HG03342 (cell line): ENCODE measurements around the gene GJB5.
"Not testable (repeated sequence)": the region's sequence is repeated elsewhere in the genome, so short reads cannot be mapped to it uniquely, and the experiment has no call there.

Experiments used
- ATAC-seq: cut with Tn5 transposase; IDR thresholded peaks from one replicate; pipeline ENCODE4 v1.9.1; 2021; ENCODE audit warnings: mild to moderate bottlenecking, moderate library complexity; ENCODE audit not compliant: unreplicated experiment

GJB5 gene

DNA sequence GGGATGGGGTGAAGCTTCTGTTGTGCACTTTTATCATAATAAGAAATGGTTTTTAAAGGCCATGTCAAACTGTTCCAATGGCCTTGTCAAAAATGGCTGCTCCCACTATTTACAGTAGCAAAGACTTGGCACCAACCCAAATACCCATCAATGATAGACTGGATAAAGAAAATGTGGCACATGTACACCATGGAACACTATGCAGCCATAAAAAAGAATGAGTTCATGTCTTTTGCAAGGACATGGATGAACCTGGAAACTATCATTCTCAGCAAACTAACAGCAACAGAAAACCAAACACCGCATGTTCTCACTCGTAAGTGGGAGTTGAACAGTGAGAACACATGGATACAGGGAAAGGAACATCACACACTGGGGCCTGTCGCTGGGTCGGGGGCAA lies 18.3 kb downstream of the GJB5 start:
- ATAC-seq: not testable (repeated sequence)

DNA sequence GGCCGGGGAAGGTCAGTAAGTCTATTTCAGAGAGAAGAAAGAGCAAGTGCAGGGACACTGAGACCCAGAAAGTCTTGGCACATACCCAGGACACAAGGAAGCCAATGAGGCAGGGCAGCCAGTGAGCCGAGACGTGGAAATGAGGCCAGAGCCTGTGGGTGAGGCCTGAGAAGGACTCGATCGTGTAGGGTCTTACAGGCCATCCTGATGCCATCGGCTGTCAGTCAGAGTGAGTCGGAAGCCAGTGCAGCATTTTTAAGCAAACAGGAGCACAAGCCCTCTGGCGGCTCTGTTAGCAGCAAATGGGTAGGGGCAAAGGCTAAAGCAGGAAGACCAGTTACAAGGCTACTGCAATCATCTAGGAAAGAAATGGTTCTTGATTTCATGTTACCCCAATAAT lies 20.1 kb downstream of the GJB5 start:
- no peak for ATAC-seq

DNA sequence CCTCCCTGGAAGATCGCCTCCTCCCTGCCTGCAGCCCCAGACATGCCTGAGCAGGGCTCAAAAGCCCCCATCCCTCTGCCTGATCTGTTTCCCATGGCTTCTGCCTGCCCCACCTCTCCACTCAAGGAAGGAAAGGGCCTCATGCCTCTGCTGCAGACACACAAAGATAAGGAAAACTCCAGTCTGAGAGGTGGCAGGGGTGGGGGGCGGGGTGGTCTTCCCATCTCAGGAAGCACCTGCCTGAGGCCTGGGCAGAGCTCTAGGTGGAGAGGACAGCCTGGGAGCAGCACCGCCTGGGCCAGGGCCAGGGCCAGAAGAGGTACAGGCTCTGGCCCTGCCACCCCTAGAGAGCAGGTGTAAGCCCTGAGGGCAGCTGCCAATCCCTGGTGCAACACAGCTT lies 22.1 kb downstream of the GJB5 start:
- ATAC-seq: no peak

DNA sequence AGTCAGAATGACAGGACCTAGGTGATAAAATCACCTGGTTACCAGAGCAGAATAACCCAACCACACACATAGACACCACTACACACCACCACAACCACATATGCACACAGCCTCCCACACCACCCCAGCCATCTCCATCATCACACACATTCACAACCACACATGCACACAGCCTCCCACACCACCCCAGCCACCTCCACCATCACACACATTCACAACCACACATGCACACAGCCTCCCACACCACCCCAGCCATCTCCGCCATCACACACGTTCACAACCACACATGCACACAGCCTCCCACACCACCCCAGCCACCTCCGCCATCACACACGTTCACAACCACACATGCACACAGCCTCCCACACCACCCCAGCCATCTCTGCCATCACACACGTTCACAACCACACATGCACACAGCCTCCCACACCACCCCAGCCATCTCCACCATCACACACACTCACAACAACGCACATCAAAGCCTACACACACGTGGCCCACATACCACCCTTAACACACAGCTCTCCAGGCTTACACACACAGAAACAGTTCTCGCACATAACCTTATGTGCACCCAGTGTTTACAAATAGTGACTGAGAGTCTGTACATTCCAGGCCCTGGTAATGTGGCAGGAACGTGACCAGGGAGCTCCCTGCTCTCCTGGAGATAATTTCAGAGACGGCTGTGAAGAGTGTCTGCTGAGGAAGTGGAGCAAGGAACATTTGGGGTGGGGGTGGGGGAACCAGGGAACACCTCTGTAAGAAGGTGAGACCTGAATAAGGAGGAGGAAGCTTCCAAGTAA lies 22.9 kb downstream of the GJB5 start:
- no peak for ATAC-seq

DNA sequence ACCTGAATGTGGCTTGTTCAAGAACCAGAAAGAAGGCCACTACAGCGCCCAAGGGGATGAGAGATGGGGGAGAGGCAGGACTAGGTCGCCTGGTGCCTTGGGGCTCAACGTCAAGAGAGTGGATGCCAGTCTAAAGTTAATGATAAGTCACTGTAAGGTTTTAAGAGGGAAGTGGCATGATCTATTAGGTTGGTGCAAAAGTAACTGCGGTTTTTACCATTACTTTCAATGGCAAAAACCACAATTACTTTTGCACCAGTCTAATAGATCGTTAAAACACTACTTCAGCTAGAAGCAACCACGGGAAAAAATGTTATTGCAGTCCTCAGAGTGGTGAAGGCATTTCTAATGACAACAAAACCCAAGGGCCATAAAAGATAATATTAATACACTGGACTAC lies 23.5 kb downstream of the GJB5 start:
- no peak for ATAC-seq

DNA sequence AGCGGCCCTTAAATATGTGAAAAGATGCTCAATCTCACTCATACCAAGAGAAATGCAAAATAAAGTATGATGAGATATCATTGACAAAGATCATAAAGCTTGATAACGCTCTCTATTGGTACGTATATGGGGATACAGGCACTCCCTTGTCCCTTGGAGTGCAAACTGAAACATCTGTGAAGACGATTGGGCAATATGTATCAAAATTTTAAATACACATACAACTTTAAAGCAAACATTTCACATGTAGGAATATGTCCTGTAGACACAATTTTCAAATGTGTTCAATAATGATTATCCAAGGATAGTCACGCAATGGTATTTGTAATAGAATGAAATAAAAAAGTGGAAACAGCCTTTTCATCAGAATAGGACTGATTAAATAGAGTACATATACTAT lies 24.2 kb downstream of the GJB5 start:
- no peak for ATAC-seq

DNA sequence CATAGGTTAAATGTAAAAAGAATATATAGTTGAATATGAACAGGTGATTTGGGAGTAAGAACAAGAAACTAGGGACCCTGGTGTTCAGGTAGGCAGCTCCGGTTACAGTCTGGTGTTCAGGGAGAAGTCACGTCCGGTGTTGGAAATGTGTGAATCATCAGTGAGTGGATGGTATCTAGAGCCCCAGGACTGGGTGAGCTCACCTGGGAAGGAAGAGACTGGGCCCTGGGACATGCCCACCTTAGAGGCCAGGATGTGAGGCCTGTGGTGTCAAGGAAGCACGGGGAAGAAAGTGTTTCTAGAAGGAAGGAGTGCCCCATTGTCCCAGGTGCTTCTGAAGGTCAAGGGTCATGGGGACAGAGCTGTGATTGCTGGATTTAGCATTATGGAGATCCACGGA lies 24.7 kb downstream of the GJB5 start:
- no peak for ATAC-seq

DNA sequence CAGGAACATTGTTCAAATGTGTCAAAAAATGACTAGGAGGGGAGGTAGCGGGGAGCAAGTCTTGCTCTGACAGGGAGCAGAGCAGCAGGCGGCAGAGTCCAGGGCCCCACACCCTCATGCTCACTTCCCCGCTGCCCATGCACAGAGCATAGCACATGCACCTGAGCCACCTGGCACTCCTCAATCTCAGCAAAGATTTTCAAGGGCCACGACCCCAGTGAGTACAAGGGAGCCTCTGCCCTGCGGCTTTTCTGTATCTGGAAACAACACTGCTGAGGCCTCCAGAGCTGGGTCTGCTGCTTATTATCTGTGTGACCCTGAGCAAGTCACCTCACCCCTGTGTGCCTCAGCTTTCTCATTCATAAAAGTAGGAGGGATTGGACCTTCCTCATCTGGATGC lies 25.1 kb downstream of the GJB5 start:
- ATAC-seq: no peak

DNA sequence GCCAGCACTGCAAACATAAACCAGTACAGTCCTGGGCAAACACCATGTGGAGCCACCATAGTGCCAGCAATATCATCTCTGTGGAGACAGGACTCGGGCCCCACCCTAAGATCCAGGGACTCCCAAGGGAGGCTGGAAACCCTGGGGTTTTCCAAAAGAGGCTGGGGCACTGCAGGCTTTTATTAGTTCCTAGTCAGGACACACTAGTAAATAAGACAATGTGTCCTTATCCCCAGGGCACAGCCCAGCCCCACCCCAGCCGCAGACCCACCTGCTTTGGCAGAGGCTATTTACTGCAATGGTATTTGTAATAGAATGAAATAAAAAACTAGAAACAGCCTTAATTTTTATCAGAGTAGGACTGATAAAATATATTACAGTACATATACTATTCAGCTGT lies 25.7 kb downstream of the GJB5 start:
- ATAC-seq: no peak

DNA sequence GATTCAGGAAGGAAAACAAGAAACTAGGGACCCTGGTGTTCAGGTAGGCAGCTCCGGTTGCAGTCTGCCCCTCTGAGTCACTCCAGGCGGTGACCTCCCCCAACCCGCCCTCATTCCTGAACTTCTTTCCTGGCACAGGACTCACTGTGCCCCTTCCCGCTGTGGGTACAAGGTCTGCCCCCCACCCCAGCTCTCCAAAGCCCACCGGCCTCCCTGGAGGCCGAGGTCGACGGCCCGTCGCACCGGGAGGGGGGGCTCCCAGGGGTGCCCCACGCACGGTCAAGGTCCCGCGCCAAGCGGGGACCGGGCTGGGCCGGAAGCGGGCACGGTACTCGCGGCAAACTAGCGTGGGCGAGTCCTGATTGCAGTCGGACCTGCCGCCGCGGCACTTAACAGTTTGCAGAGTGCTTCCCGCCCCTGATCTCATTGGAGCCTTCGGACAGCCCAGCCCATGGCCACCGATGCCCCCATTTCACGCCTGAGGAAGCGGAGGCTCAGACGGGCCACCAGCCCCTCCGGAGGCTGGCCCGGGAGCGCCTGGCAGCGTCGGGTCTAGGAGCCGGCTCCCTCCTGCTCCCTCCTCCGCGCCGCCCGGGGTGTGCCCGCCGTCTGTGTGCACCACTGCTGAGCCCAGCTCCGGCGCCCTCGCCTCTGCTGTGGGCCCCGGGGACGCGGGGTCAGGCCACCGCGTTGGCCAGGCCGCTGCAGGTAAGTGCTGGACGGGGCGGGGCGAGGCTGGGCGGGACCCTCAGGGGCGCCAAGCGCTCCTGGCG lies 26.4 kb downstream of the GJB5 start, which contains the start of gene GJB3:
GJB3 (plus strand) TSS at position 144 of the 773 bp plus-strand sequence. CDS start 3,549 bp downstream, outside the sequence.
- no peak for ATAC-seq

DNA sequence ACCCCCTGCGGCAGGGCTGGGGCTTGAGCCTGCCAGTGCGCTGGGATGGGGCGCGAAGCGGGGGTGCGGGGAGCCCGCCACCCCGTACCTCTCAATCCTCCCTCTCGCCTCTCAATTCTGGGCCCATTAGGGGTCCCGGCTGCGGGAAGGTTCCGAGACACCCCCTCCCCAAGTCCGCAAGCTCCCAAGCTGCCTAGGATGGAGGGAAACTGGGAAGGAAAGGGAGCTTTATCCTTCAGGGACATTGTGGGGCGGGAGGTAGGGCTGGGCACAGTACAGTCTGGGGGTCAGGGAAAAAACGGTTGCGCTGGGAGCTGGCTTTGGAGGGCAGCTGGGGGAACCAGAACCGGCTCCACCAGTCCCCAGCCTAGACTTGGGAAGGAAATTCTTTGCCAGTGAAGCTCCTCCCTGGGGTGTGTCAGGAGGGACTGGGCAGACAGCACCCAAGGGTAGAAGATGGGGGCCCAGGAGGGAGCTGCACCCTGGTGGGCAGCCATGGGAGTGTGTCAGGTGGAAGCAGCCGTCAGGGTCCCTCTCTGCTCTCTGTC lies 27.1 kb downstream of the GJB5 start:
- no peak for ATAC-seq

DNA sequence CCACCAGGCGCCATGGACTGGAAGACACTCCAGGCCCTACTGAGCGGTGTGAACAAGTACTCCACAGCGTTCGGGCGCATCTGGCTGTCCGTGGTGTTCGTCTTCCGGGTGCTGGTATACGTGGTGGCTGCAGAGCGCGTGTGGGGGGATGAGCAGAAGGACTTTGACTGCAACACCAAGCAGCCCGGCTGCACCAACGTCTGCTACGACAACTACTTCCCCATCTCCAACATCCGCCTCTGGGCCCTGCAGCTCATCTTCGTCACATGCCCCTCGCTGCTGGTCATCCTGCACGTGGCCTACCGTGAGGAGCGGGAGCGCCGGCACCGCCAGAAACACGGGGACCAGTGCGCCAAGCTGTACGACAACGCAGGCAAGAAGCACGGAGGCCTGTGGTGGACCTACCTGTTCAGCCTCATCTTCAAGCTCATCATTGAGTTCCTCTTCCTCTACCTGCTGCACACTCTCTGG lies 29.9 kb downstream of the GJB5 start:
- ATAC-seq: no peak

DNA sequence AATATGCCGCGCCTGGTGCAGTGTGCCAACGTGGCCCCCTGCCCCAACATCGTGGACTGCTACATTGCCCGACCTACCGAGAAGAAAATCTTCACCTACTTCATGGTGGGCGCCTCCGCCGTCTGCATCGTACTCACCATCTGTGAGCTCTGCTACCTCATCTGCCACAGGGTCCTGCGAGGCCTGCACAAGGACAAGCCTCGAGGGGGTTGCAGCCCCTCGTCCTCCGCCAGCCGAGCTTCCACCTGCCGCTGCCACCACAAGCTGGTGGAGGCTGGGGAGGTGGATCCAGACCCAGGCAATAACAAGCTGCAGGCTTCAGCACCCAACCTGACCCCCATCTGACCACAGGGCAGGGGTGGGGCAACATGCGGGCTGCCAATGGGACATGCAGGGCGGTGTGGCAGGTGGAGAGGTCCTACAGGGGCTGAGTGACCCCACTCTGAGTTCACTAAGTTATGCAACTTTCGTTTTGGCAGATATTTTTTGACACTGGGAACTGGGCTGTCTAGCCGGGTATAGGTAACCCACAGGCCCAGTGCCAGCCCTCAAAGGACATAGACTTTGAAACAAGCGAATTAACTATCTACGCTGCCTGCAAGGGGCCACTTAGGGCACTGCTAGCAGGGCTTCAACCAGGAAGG lies 30.5 kb downstream of the GJB5 start:
- no peak for ATAC-seq

DNA sequence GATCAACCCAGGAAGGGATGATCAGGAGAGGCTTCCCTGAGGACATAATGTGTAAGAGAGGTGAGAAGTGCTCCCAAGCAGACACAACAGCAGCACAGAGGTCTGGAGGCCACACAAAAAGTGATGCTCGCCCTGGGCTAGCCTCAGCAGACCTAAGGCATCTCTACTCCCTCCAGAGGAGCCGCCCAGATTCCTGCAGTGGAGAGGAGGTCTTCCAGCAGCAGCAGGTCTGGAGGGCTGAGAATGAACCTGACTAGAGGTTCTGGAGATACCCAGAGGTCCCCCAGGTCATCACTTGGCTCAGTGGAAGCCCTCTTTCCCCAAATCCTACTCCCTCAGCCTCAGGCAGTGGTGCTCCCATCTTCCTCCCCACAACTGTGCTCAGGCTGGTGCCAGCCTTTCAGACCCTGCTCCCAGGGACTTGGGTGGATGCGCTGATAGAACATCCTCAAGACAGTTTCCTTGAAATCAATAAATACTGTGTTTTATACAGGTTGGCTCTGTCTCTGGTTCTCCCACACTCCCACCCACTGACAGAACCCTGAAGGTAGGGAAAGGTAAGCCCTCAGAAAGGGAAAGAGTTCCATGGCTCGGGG lies 31.1 kb downstream of the GJB5 start:
- ATAC-seq: no peak

DNA sequence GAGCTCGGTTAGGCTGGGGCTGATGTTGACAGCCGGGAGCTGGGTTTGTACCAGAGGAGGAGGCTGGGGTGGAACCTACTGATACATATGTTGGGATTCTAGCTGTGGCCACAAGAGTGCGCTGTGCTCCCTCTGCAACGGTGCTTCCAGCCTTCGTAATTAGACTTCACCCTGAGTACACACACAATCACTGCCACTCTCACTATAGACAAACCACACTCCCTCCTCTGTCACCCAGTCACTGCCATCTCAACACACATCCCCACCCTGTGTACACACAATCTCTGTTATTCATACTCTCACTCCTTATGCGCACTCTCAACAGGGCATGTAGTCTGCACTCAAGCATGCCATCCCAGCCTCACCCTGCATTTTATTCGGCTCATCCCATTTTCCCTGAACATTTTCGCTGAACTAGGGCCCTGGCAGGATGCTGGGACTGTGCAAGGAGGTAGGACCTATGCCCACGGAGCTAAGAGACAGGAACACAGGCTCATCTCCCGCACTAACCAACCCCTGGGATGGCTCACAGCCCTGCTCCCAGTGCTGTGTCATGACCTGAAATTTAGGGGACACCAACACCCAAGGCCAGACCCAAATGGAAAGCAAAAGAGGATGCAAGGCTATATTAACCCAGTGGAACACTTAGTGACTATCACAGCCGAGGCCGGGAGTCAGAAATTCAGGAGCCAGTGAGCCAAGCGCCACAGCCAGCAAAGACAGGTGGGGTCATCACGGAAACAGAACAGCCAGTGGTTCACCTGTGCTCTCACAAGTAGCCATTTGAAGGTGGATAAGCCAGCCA lies 31.9 kb downstream of the GJB5 start:
- ATAC-seq: no peak

DNA sequence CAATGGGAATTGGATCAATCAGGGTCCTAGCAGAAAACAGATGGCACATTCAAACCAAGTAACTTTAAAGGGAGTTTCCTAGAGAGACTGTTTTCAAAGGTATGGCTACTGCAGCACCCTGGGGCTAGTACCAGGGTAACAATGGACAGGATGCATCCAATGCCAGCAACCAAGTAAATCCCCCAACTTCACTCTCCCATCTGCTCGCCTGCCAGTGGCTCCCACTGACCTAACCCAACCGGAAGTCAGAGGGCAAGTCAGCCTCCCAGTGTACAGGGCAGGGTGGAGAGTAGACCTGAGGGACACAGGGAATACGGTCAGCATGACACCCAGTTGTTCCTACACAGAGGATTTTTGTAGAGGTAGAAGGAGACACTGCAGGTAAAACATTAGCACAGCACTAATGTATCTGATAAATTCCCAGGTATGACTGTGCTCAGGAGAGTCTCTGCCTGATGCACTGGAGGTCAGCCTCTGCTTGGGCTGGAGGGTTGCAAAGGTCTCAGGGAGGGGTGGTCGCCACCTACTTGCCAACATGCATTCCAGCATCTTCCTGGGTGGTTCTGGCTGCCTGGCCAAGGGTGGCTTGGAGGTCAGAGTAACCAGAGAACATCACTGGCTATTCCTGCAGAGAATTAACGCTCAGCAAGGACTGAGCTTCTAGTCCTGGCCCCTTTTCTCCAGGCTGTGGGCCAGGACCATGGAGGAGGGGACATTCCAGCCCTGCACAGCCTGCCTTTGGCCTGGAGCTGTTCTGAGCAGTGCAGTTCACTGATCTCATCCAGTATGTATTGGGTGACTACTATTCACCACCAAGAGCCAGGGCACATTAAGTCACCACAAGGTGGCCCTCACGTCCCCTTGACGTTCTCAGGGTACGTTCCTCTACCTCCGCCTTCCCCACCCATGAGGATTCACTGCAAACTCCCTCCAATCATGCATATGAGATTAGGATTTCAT lies 32.9 kb downstream of the GJB5 start:
- no peak for ATAC-seq

DNA sequence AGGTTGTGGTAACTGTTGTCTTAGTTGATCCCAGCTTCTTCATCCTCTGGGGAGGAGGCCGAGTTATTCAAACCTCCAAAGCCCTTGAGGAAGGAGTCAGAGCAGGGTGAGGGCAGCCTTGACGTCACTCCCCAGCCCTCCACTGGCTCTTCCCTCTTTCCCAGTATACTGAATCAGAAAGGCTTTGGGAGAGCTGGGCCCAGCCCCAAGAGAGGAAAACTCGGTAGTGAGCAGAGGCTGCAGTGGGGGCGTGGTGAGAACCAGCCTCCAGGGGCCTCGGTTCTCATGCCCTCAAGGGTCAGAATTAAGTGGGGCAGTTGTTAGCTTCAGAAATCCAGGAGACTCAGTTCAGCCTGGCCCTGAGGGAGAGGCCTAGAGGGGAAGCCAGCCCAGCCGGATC lies 36.1 kb downstream of the GJB5 start:
- no peak for ATAC-seq

DNA sequence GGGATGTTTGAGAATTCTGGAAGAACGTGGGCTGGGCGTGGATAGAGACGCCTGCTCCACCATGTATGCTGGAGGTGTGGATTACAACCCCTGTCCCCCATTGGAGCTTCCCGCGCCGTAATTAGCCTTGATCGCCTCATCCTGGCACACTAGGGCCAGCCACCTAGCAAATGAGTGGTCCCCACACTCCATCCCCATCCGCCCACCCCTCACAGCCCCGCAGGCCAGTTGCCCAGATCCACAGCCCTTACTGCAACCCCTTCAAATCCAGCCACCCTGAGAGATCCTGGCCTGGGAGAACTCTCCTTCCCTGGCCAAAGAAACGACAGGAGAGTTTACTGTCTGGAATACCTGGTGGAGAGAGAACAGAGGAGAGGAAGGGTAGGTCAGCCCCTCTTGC lies 37.6 kb downstream of the GJB5 start:
- no peak for ATAC-seq
